Right ventricle myocardium superior (tissue), 1 donor: ENCODE measurements around the gene PSMC2. TPM values are rescaled to one million over a fixed set of nuclear protein-coding genes. Genes with fewer than 3 reads are reported as not detected.
"Not testable (repeated sequence)": the region's sequence is repeated elsewhere in the genome, so short reads cannot be mapped to it uniquely, and the experiment has no call there.

Experiments
- ATAC-seq: fragments of 200-7000 bp; cut with Tn5 transposase; one replicate; pipeline ENCODE4 v1.9.1; 2020; ENCODE audit warnings: mild to moderate bottlenecking; ENCODE audit not compliant: poor library complexity
- DNase-seq: peaks from one replicate; pipeline ENCODE4 v3.0.0-alpha.2; 2020
- intact Hi-C: fragments of 100-400 bp; cut with DNase I; formaldehyde crosslinking; loops from one replicate; pipeline ENCODE4 v1.11.2; 2022
- total RNA-seq: library from RNA; stranded (reverse); fragmentation: NEBNext Ultra II Directional; extraction: Animal tissue kit (Norgen Biotek cat#: 25700); gene quantifications from one replicate; pipeline ENCODE4 v1.2.1, GENCODE V29; 2021
- donor health status: DM: no; HTN: yes; CAD: no; lungs with severe emphysema.

Gene PSMC2
- total RNA-seq, 1 donor from 2014 or later: 120 TPM

DNA sequence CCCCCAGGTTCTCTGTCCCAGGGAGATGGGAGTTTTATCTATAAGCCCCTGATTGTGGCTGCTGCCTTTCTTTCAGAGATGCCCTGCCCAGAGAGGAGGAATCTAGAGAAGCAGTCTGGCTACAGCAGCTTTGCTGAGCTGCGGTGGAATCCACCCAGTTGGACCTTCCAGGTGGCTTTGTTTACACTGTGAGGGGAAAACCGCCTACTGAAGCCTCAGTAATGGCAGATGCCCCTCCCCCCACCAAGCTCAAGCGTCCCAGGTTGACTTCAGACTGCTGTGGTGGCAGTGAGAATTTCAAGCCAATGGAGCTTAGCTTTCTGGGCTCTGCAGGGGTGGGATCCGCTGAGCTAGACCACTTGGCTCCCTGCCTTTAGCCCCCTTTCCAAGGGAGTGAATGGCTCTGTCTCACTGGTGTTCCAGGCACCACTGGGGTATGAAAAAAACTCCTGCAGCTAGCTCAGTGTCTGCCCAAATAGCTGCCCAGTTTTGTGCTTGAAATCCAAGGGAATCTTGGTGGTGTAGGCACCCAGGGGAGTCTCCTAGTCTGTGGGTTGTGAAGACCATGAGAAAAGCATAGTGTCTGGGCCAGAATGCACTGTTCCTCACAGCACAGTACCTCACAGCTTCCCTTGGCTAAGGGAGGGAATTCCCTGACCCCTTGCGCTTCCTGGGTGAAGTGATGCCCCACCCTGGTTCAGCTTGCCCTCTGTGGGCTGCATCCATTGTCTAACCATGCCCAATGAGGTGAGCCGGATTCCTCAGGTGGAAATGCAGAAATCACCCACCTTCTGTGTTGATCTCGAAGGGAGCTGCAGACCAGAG, 58.6 kb downstream of the PSMC2 start:
- intact Hi-C loops, ATAC-seq, DNase-seq: not testable (repeated sequence)

DNA sequence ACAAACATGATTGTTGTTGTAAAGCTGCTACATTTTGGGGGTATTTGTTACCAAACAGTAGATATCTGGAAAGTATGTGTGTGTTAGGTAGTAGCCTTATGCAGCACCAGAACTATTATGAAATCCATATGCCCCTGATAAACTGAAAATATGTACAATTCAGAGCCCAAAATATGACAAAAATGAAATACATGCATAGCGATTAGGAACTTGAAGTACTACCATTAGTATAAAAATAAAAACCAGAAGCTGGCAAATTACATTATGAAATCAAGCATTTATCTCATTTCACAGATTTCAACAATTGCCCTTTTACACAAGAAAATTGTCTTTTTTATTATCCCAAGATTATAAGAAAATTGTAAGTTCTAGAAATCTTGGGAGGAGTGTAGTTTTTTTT, 64.7 kb downstream of the PSMC2 start:
- ATAC-seq: no peak
- DNase-seq: no peak
- intact Hi-C loops: no loop called here

DNA sequence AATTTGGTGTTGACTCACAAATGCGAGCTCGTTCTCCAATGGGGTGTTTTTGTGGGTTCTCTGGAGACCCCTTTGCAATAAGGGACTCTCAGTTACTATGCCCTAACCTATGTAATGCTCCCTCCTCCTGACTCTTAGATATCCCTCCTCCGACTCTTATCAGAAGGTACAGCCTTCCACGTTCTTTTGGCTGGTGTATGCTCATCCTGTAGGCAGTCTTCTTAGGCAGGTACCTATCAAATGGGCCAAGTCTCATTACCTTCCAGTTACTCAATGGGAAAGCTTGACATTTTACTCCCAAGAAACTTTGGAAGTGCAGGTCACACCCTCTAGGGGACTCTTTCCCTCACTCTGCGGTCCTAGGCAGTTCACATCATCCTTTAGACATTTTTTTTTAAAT, 66.0 kb downstream of the PSMC2 start:
- ATAC-seq (no peak), DNase-seq (no peak)
- intact Hi-C loops: no loop called here

DNA sequence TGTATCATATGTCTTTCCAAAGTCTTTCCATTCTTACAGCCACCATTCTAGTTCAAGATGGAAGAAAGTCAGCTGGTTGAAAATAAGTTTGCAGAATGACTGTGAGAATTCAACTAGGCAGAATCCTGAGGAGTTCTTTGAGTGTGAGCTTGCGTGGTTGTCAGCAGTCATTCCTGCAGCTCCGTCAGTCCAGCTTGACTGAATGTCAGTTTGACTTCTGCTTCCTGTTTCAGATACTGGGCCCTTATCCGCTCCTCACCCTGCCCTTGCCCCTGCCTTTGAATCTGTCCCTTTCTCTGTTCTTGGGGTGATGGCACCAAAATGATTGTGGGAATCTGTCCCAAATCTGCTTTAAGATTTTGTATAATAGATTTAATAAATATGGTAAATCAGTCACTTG, 70.8 kb downstream of the PSMC2 start:
- ATAC-seq: no peak

More for the DNA sequence above, 70.8 kb downstream of the PSMC2 start:
- intact Hi-C loops: no loop called here
- DNase-seq: no peak

Other genes starting within 250 kb of the PSMC2 start
- gene NAPEPLD, start 198.5 kb upstream of the PSMC2 start, total RNA-seq: 10.8 TPM
- gene PMPCB, start 50.2 kb upstream of the PSMC2 start, total RNA-seq: 73.7 TPM
- gene DNAJC2, start 2.9 kb upstream of the PSMC2 start, total RNA-seq: 11.9 TPM
- not detected for gene SLC26A5, start 98.6 kb downstream of the PSMC2 start, total RNA-seq